Bronchial epithelial cell (primary cell): ENCODE results near the gene CCDC196. TPM values are rescaled to one million over a fixed set of nuclear protein-coding genes. Genes with fewer than 3 reads are reported as not detected.

ENCODE experiments used
- DNase-seq: peaks from one replicate; pipeline ENCODE4 v3.0.0-alpha.2; 2010; ENCODE audit warnings: low read depth
- FAIRE-seq: peaks from 2 replicates; lab custom pipeline; 2011; peaks lifted over from hg19 to GRCh38; lab: Jason Lieb, UNC
- H3K27me3 ChIP-seq: 2 replicates; pipeline ENCODE4 v1.5.1; 2011; ENCODE audit warnings: low read length; ENCODE audit not compliant: control insufficient read depth, insufficient read depth
- H3K36me3 ChIP-seq: 2 replicates; pipeline ENCODE4 v1.5.1; 2011; ENCODE audit warnings: low read length; ENCODE audit not compliant: control insufficient read depth, insufficient read depth
- H3K4me3 ChIP-seq: 2 replicates; pipeline ENCODE4 v1.5.1; 2011; ENCODE audit warnings: mild to moderate bottlenecking, low read depth, low read length, control low read depth
- total RNA-seq: library from RNA; depleted of rRNA; stranded (reverse); fragments of >200 nt; gene quantifications from 2 replicates; pipeline ENCODE4 v1.2.1, GENCODE V29; 2014
- TF ChIP-seq, protein P1 (sequence below): IDR thresholded peaks from 2 replicates; pipeline ENCODE4 v1.5.1; 2011; ENCODE audit warnings: mild to moderate bottlenecking, moderate library complexity, low read length, control low read depth, inconsistent platforms; ENCODE audit not compliant: insufficient read depth, severe bottlenecking

CCDC196 gene
- total RNA-seq, 1 donor from 2014 or later, result not detected

DNA sequence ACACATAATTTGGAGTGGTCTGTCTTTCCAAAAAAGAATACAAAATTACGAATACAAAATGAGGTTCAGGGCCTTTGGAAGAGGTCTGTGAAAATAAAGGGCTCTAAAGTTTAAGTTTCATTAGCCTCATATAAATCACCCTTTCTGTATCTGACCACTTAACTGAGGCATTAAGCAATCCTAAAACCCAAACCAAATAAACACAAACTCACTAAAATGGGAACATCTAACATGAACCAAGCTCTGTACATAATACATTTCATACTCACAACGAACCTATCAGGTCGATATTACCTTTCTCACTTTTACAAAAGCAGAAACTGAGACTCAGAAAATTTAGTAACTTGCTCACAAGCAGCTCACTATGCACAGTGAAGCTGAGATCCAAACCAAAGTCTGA lies 1.1 kb upstream of the CCDC196 start:
- no peaks in the 10 kb centered on the region for H3K36me3 ChIP-seq
- TF ChIP-seq, protein P1, sequence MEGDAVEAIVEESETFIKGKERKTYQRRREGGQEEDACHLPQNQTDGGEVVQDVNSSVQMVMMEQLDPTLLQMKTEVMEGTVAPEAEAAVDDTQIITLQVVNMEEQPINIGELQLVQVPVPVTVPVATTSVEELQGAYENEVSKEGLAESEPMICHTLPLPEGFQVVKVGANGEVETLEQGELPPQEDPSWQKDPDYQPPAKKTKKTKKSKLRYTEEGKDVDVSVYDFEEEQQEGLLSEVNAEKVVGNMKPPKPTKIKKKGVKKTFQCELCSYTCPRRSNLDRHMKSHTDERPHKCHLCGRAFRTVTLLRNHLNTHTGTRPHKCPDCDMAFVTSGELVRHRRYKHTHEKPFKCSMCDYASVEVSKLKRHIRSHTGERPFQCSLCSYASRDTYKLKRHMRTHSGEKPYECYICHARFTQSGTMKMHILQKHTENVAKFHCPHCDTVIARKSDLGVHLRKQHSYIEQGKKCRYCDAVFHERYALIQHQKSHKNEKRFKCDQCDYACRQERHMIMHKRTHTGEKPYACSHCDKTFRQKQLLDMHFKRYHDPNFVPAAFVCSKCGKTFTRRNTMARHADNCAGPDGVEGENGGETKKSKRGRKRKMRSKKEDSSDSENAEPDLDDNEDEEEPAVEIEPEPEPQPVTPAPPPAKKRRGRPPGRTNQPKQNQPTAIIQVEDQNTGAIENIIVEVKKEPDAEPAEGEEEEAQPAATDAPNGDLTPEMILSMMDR, result no peak
- H3K27me3 ChIP-seq, result no peaks in the 10 kb centered on the region
- H3K4me3 ChIP-seq, result no peak overlapping the region
- FAIRE-seq (no peak), DNase-seq (no peak)

DNA sequence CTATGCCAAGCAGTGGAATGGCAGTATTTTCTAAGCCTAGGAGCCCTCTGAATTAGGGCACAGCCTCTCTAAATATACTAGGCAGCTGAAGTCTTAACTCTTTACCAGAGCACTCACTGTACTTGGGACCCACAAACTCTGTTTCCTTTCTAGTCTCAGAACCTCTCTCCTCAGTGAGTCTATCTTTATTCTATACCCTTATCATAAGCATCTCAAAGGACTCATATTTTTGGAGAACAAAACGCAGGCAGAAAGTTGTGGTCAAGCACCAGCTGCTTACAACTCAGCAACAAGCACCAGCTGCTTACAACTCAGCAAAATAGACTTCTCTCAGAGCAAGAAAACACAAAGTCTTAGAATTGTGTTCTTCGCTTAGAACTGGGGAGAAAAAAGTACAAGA lies 993 bp downstream of the CCDC196 start:
- no peak for DNase-seq

DNA sequence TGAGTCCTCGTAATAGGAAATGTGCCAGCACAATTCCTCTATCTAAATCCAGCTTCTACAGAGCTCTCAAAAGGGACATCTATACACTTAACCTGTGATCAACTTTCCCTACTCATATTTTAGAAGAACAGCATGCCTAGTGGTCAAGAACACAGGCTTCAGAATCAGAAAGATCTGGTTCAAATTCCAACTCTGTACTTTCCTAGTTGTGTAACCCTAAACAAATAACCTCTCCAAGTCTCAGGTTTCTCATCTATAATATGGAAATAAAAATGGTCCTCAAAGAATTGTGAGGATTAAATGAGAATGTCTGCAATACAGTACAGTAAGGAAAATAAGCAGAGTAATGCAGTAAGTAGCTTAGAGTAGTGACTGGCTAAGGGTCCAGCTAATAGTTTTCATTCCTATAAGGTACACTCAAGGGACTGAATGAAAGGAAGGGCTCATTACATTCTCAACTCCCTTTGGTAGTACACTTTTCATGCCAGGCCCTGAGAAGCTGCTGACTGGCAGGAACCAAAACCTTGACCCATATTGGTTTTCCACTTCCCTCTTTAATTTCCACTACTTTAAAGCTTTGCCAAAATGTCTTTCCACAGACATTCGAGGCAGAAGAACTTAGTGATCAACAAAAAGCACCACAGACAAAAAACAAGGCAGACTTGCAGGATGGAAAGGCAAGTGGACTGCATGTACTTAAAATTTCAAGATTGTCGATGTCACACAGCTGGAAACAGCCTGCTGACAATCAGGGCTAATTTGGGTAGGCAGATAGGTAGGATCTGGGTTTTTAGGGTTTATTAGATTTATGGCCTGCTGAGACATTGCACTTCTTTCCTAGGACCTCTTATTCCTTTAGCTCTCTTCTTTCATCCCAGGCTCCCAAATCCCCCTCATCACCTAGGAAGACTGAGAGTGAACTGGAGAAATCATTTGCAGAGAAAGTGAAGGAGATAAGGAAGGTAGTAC lies 4.3 kb downstream of the CCDC196 start:
- H3K4me3 ChIP-seq, result no peak overlapping the region
- no peaks in the 10 kb centered on the region for H3K36me3 ChIP-seq
- TF ChIP-seq, protein P1, result no peak
- DNase-seq (no peak), FAIRE-seq (no peak)
- H3K27me3 ChIP-seq, result no peaks in the 10 kb centered on the region

More for the DNA sequence above, 993 bp downstream of the CCDC196 start:
- Histone ChIP-seq H3K4me3 (no peak overlapping the region), H3K36me3 (no peaks in the 10 kb centered on the region), H3K27me3 (no peaks in the 10 kb centered on the region)
- no peak for FAIRE-seq
- TF ChIP-seq, protein P1, result no peak

DNA sequence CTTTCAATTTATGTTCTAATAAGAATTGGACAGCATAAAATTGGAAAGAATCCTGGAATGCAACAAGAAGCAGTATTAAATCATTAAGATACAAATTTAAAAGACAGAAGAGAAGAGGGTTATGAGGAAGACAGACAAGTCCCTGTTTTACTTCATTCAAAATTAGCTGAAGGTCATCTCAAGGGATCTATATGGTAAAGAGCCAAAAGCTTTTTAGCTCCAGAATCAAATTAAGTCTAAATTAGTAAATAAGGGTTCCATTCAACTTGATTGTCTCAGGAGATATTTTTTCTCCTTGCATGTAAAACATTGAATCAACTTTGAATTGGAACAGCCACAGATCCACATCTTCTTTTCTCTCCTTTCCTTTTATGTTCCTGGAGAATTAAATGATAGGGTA lies 7.6 kb downstream of the CCDC196 start:
- TF ChIP-seq, protein P1, result no peak
- FAIRE-seq (no peak), DNase-seq (no peak)
- Histone ChIP-seq H3K4me3 (no peak overlapping the region), H3K36me3 (no peaks in the 10 kb centered on the region), H3K27me3 (no peaks in the 10 kb centered on the region)

DNA sequence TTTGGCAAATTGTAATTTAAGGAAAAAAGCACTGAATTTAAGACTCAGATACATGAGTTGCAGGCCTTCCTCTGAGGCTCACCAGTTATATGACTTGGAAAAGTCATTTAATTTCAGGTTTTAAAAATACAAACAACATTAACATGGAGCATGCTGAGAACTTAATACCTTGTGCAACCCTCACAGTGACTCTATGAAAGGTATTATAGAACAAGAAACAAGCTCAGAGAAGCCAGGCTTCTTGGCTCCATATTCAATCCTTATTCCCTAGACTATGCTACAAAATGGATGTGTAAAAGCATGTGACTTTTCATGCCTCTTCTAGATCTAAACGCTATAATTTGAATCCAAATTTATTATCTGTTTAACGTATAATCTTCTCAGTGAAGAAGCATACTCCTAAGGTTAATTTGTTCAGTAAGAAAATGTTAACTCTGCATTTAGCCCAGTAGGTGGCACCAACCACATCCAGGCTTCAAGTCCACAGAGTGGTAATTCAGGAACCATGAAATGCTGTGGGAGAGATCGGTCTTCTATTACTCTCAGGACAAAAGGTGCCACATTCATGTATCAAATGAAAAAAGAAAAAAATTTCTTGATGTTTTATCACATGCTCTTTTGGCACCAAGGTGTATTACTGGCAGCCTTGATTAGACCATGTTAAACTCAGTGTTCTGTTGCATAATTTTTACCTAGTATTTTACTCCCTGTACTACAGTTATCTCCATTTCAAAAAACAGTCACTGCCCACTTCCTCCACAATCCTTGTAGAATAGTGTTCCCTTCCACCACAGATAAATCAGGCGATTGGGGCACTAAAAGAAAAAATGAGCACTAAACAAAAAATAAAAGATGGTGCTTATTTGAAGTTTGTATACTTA lies 9.3 kb downstream of the CCDC196 start:
- Histone ChIP-seq H3K36me3 (no peaks in the 10 kb centered on the region), H3K4me3 (no peak overlapping the region), H3K27me3 (no peaks in the 10 kb centered on the region)
- DNase-seq (peak; percentile 77), FAIRE-seq (no peak)
- TF ChIP-seq, protein P1, result peak; percentile 57
